HepG2 (cell line): Measurements from ENCODE around the gene DNLZ.

Experiments
- RBM22 ChIP-seq: fragments of 200-400 bp; formaldehyde crosslinking; optimal IDR thresholded peaks from 2 replicates; pipeline ENCODE3; 2017; ENCODE audit warnings: mild to moderate bottlenecking, low read length, moderate library complexity
- REPIN1 ChIP-seq: sonication (generic); formaldehyde crosslinking; IDR thresholded peaks from 2 replicates; pipeline ENCODE4 v1.8.0; 2022; ENCODE audit warnings: missing genetic modification reagents, low read depth, mild to moderate bottlenecking, borderline replicate concordance
- TCF7L2 ChIP-seq: IDR thresholded peaks from 2 replicates; pipeline ENCODE4 v1.6.1; 2011; ENCODE audit warnings: mild to moderate bottlenecking, low read depth, low read length, moderate library complexity
- TF ChIP-seq, protein P1 (sequence below): sonication (generic); formaldehyde crosslinking; IDR thresholded peaks from 2 replicates; pipeline ENCODE4 v1.5.0; 2020; ENCODE audit warnings: mild to moderate bottlenecking, missing genetic modification reagents, moderate library complexity

DNA sequence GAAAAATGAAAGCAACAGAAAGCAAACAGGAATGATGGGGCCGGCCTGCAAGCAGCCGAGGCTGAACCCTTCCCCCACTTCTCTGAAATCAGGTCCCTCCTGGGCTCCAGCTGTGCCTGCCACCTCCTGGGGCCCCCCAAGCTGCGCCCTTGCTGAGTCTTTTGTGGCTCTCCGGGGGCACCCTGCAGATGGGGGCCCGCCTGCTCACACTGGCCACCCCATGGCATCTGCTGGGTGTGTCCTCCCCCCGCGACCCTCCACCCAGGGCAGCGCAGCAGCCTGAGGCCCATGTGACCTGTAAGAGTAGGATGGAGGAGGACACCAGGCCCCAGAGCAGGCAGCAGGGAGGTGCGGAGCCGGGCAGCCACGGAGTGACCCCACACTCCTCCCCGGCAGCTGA is 30.5 kb downstream of the DNLZ start:
- TF ChIP-seq REPIN1 (CRISPR knock-in tag) (no peak), RBM22 (no peak), TCF7L2 (no peak)
- TF ChIP-seq, protein P1, sequence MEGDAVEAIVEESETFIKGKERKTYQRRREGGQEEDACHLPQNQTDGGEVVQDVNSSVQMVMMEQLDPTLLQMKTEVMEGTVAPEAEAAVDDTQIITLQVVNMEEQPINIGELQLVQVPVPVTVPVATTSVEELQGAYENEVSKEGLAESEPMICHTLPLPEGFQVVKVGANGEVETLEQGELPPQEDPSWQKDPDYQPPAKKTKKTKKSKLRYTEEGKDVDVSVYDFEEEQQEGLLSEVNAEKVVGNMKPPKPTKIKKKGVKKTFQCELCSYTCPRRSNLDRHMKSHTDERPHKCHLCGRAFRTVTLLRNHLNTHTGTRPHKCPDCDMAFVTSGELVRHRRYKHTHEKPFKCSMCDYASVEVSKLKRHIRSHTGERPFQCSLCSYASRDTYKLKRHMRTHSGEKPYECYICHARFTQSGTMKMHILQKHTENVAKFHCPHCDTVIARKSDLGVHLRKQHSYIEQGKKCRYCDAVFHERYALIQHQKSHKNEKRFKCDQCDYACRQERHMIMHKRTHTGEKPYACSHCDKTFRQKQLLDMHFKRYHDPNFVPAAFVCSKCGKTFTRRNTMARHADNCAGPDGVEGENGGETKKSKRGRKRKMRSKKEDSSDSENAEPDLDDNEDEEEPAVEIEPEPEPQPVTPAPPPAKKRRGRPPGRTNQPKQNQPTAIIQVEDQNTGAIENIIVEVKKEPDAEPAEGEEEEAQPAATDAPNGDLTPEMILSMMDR (CRISPR knock-in tag) = no peak
